A549 (cell line): Measurements from ENCODE around the gene GNPTG. TPM values are rescaled to one million over a fixed set of nuclear protein-coding genes. Genes with fewer than 3 reads are reported as not detected.

Source experiments
- ATAC-seq, 2 experiments: fragments of 200-7000 bp in 1 of 2; fragments of >200 bp in 1 of 2; cut with Nextera tagmentation in 1 of 2; cut with Tn5 transposase in 1 of 2; 3 replicates each; pipeline versions ENCODE4 v1.8.0 to v1.9.1; 2018 to 2020; ENCODE audit warnings: mild to moderate bottlenecking in 1 of 2, moderate library complexity in 1 of 2
- CTCF ChIA-PET: fragments of 300-600 bp; sonication (Branson Sonifier 250); formaldehyde crosslinking; extraction: SDS; loops from one replicate; lab custom pipeline; 2021; ENCODE audit warnings: antibody characterized with exemption, inconsistent platforms; lab: Yijun Ruan, JAX
- POLR2A ChIA-PET: fragments of 350-600 bp; formaldehyde crosslinking; extraction: SDS; loops from one replicate; lab custom pipeline; 2021; ENCODE audit warnings: antibody characterized with exemption, inconsistent platforms; lab: Yijun Ruan, JAX
- DNase-seq, 2 experiments: peaks; one replicate each; pipeline versions ENCODE4 v3.0.0 to v3.0.0-alpha.2; 2011 to 2016; ENCODE audit warnings: low read depth in 1 of 2, low spot score in 1 of 2
- FAIRE-seq: peaks from 2 replicates; lab custom pipeline; 2011; peaks lifted over from hg19 to GRCh38; lab: Jason Lieb, UNC
- H3K27ac ChIP-seq, 2 experiments: fragments of >200 bp; sonication (Bioruptor Twin); formaldehyde crosslinking; 3 replicates each; pipeline ENCODE4 v1.5.1; 2016 to 2017
- H3K4me1 ChIP-seq: fragments of >200 bp; sonication (Bioruptor Twin); formaldehyde crosslinking; 3 replicates; pipeline ENCODE4 v1.6.1; 2016
- H3K4me2 ChIP-seq: fragments of >200 bp; sonication (Bioruptor Twin); formaldehyde crosslinking; 3 replicates; pipeline ENCODE4 v1.6.1; 2016
- H3K4me3 ChIP-seq: fragments of >200 bp; sonication (Bioruptor Twin); formaldehyde crosslinking; 3 replicates; pipeline ENCODE4 v1.5.1; 2016
- H3K9me3 ChIP-seq: fragments of >200 bp; sonication (Bioruptor Twin); formaldehyde crosslinking; 3 replicates; pipeline ENCODE4 v1.6.1; 2016
- ATOH8 ChIP-seq: fragments of 250-450 bp; sonication (Bioruptor Pico); IDR thresholded peaks from 2 replicates; pipeline ENCODE4 v1.5.0; 2020; ENCODE audit warnings: low read depth, mild to moderate bottlenecking, moderate library complexity
- BHLHE40 ChIP-seq: IDR thresholded peaks from 2 replicates; pipeline ENCODE4 v1.6.1; 2012; ENCODE audit warnings: low read depth, low read length, inconsistent platforms
- CBX2 ChIP-seq: fragments of 200-600 bp; sonication (generic); IDR thresholded peaks from 2 replicates; pipeline ENCODE4 v1.6.1; 2016; ENCODE audit warnings: low read depth, mild to moderate bottlenecking, borderline replicate concordance
- FOSL2 ChIP-seq, 2 experiments: fragments of 450-650 bp in 1 of 2; fragments of >200 bp in 1 of 2; sonication (Bioruptor Twin) in 1 of 2; formaldehyde crosslinking; IDR thresholded peaks; 2 replicates each; pipeline versions ENCODE4 v1.5.0 to v1.6.1; 2016 to 2020; ENCODE audit warnings: mild to moderate bottlenecking in 1 of 2, moderate library complexity in 1 of 2
- HDAC2 ChIP-seq: fragments of 200-600 bp; sonication (generic); IDR thresholded peaks from 2 replicates; pipeline ENCODE4 v1.6.1; 2016
- HEYL ChIP-seq: fragments of 250-450 bp; sonication (Bioruptor Pico); IDR thresholded peaks from 2 replicates; pipeline ENCODE4 v1.8.0; 2021; ENCODE audit warnings: mild to moderate bottlenecking, moderate library complexity
- JUN ChIP-seq, 2 experiments: fragments of >200 bp; sonication (Bioruptor Twin); formaldehyde crosslinking; IDR thresholded peaks; 2 replicates in 1 of 2; 3 replicates in 1 of 2; pipeline ENCODE4 v1.6.1; 2016 to 2017
- KDM1A ChIP-seq: fragments of 200-600 bp; sonication (generic); IDR thresholded peaks from 2 replicates; pipeline ENCODE4 v1.6.1; 2016; ENCODE audit warnings: low read depth, mild to moderate bottlenecking
- KDM5A ChIP-seq: fragments of 200-600 bp; sonication (generic); IDR thresholded peaks from 2 replicates; pipeline ENCODE4 v1.6.1; 2016; ENCODE audit warnings: antibody characterized with exemption, mild to moderate bottlenecking
- MAFK ChIP-seq: fragments of 450-650 bp; IDR thresholded peaks from 2 replicates; pipeline ENCODE4 v1.6.1; 2014; ENCODE audit not compliant: partially characterized antibody
- MAX ChIP-seq: IDR thresholded peaks from 2 replicates; pipeline ENCODE4 v1.6.1; 2012
- MAZ ChIP-seq: fragments of 150-350 bp; IDR thresholded peaks from 2 replicates; pipeline ENCODE4 v1.6.1; 2014; ENCODE audit warnings: antibody characterized with exemption, low read depth, low read length, borderline replicate concordance
- NFE2L2 ChIP-seq: fragments of 150-350 bp; conservative IDR thresholded peaks from 2 replicates; pipeline ENCODE4 v1.6.1; 2014; ENCODE audit warnings: low read length
- PHF8 ChIP-seq: fragments of 200-600 bp; sonication (generic); IDR thresholded peaks from 2 replicates; pipeline ENCODE4 v1.6.1; 2016; ENCODE audit warnings: low read depth, mild to moderate bottlenecking, antibody characterized with exemption, moderate library complexity, borderline replicate concordance
- POLR2A ChIP-seq: IDR thresholded peaks from 2 replicates; pipeline ENCODE4 v1.6.1; 2012; ENCODE audit warnings: mild to moderate bottlenecking, low read length
- RAD21 ChIP-seq, 2 experiments: fragments of >200 bp in 1 of 2; sonication (Bioruptor Twin) in 1 of 2; formaldehyde crosslinking in 1 of 2; IDR thresholded peaks in 1 of 2; conservative IDR thresholded peaks in 1 of 2; 2 replicates in 1 of 2; 3 replicates in 1 of 2; pipeline ENCODE4 v1.6.1; 2012 to 2018; ENCODE audit warnings: inconsistent platforms in 1 of 2
- RFX5 ChIP-seq: fragments of 450-650 bp; IDR thresholded peaks from 2 replicates; pipeline ENCODE4 v1.7.1; 2014; ENCODE audit warnings: antibody characterized with exemption, mild to moderate bottlenecking, moderate library complexity
- TP53 ChIP-seq: fragments of 250-450 bp; sonication (Bioruptor Pico); IDR thresholded peaks from 2 replicates; pipeline ENCODE4 v1.5.0; 2021; ENCODE audit warnings: mild to moderate bottlenecking, moderate library complexity
- WGBS: methylation state at CpG from one replicate; pipeline ENCODE4 v1.1.6; 2017; ENCODE audit errors: missing lambda C conversion rate; 5-methylcytosine and 5-hydroxymethylcytosine counted together
- polyA minus RNA-seq: library from RNA; depleted of rRNA, polyadenylated mRNA; stranded (reverse); fragments of >200 nt; gene quantifications from 2 replicates; pipeline ENCODE4 v1.2.3, GENCODE V29; 2011; rRNA and poly(A)+ RNA removed
- polyA plus RNA-seq, 4 experiments: library from polyadenylated mRNA; depleted of rRNA in 3 of 4; stranded (reverse); fragments of >200 nt; fragmentation: RNase III in 1 of 4; extraction: RNeasy Plus Mini Kit Qiagen cat#74134 plus additional on column Dnase treatment in 1 of 4; gene quantifications; 2 replicates in 3 of 4; 3 replicates in 1 of 4; pipeline ENCODE4 v1.2.3, GENCODE V29; 2011 to 2017
- TF ChIP-seq, protein P1 (sequence below): fragments of 150-350 bp; IDR thresholded peaks from 2 replicates; pipeline ENCODE4 v1.6.1; 2014; ENCODE audit warnings: low read depth, mild to moderate bottlenecking, low read length
- TF ChIP-seq, protein P2 (sequence below): fragments of 450-650 bp; IDR thresholded peaks from 2 replicates; pipeline ENCODE4 v1.6.1; 2014; ENCODE audit warnings: antibody characterized with exemption
- TF ChIP-seq, protein P3 (sequence below): fragments of >200 bp; sonication (Bioruptor Twin); formaldehyde crosslinking; IDR thresholded peaks from 3 replicates; pipeline ENCODE4 v1.6.1; 2016
- TF ChIP-seq, protein P4 (sequence below): fragments of >200 bp; sonication (Bioruptor Twin); formaldehyde crosslinking; IDR thresholded peaks from 3 replicates; pipeline ENCODE4 v1.5.1; 2016
- TF ChIP-seq, protein P5 (sequence below): IDR thresholded peaks from 2 replicates; pipeline ENCODE4 v1.6.1; 2012; ENCODE audit warnings: low read depth, borderline replicate concordance

GNPTG gene
- polyA plus RNA-seq (2011; rRNA removed) = 24.2 and 25.3 TPM in 2 replicates
- polyA plus RNA-seq (2012; cell fraction: cytosol; rRNA removed) = 54.1 and 57.2 TPM in 2 replicates
- polyA plus RNA-seq (2012; cell fraction: nucleus; rRNA removed) = 124 and 128 TPM in 2 replicates
- polyA plus RNA-seq (2017; fragmentation: RNase III; extraction: RNeasy Plus Mini Kit Qiagen cat#74134 plus additional on column Dnase treatment) = 21.9 to 24.2 TPM (median 23.4 TPM) in 3 replicates
- 10.2 and 13.5 TPM in 2 replicates for polyA minus RNA-seq

DNA sequence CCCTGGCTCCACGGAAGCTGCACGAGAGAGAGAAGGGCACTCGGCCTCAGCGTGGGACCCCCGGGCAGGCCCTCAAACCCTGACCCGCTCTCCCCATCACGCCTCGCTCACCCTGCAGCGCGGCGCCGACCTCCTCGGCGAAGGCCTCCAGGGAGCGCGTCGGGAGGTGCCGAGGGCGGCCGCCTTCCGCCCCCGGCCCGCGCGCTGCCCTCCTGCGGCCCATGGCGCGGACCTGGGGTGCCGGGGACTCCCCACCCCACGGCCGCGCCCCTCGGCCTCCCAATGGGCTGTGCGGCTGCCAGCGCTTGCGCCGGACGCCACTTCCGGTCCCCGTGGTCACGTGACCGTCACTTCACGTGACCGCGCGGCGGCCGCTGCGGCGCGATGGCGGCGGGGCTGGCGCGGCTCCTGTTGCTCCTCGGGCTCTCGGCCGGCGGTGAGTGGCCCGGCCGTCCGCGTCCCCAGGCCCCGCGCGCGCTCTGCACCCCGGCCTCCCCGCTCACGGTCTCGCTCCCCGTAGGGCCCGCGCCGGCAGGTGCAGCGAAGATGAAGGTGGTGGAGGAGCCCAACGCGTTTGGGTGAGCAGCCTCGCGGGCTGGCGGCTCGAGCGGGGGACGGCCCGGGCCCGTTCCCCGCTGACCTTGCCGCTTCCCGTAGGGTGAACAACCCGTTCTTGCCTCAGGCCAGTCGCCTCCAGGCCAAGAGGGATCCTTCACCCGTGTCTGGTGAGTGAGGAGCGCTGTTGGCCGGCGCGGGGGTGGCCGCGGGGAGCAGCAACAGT is at the start of gene GNPTG, which contains the start of gene TSR3:
TSS of gene GNPTG (plus strand) at position 350 of the 781 bp plus-strand sequence. CDS start at position 385, 35 bp downstream.
TSS of gene TSR3 (minus strand) at position 297 of the 781 bp plus-strand sequence. CDS start at position 223, 74 bp downstream.
- ATAC-seq (peak; percentile 51 to 59), FAIRE-seq (peak; percentile 67), DNase-seq (peak; percentile 56 to 90)
- H3K4me3 ChIP-seq = peak within 1 kb of the TSS; percentile 94
- POLR2A ChIA-PET = no interaction called here
- CTCF ChIA-PET = interaction anchor here (0.7 to 1.2 kb wide), 3 partner anchors 13 to 21 kb away, joined by 3 to 4 read pairs (median 3); no protein-coding TSS in a partner anchor
- H3K4me2 ChIP-seq = peak within 1 kb of the TSS; percentile 99
- H3K4me1 ChIP-seq = peaks cover 13% of the 10 kb centered on the region
- no peak for TF ChIP-seq RFX5
- peak; percentile 61 for TF ChIP-seq POLR2A
- TF ChIP-seq, protein P1, sequence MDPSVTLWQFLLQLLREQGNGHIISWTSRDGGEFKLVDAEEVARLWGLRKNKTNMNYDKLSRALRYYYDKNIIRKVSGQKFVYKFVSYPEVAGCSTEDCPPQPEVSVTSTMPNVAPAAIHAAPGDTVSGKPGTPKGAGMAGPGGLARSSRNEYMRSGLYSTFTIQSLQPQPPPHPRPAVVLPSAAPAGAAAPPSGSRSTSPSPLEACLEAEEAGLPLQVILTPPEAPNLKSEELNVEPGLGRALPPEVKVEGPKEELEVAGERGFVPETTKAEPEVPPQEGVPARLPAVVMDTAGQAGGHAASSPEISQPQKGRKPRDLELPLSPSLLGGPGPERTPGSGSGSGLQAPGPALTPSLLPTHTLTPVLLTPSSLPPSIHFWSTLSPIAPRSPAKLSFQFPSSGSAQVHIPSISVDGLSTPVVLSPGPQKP = peak; percentile 92
- TF ChIP-seq HDAC2 = peak; percentile 84; the same call in 1 of the 2 replicates
- no peak for TF ChIP-seq MAZ
- TF ChIP-seq, protein P2, sequence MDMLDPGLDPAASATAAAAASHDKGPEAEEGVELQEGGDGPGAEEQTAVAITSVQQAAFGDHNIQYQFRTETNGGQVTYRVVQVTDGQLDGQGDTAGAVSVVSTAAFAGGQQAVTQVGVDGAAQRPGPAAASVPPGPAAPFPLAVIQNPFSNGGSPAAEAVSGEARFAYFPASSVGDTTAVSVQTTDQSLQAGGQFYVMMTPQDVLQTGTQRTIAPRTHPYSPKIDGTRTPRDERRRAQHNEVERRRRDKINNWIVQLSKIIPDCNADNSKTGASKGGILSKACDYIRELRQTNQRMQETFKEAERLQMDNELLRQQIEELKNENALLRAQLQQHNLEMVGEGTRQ = peak; percentile 97
- no peak for TF ChIP-seq CBX2
- peak; percentile 81 to 92; a peak in 4 of 5 replicates for TF ChIP-seq JUN (IDR thresholded peaks at IDR 0.05)
- no peak for TF ChIP-seq FOSL2 (IDR thresholded peaks at IDR 0.05)
- peak; percentile 58 for TF ChIP-seq FOSL2 (CRISPR knock-in tag; IDR thresholded peaks at IDR 0.05)
- no peak for TF ChIP-seq HEYL
- TF ChIP-seq BHLHE40 = 0 out of 2 replicates have a peak, but pooled peaks have one; percentile 43
- TF ChIP-seq TP53 (CRISPR knock-in tag) = peak; percentile 33; the same call in 1 of the 2 replicates
- peak; percentile 9 for TF ChIP-seq MAFK
- peak; percentile 78 for TF ChIP-seq MAX
- peak; percentile 93; the same call in 1 of the 2 replicates for TF ChIP-seq PHF8
- 0 out of 2 replicates have a peak, but pooled peaks have one; percentile 19 for TF ChIP-seq ATOH8 (CRISPR knock-in tag)
- peak; percentile 99 for TF ChIP-seq KDM5A
- TF ChIP-seq, protein P3, sequence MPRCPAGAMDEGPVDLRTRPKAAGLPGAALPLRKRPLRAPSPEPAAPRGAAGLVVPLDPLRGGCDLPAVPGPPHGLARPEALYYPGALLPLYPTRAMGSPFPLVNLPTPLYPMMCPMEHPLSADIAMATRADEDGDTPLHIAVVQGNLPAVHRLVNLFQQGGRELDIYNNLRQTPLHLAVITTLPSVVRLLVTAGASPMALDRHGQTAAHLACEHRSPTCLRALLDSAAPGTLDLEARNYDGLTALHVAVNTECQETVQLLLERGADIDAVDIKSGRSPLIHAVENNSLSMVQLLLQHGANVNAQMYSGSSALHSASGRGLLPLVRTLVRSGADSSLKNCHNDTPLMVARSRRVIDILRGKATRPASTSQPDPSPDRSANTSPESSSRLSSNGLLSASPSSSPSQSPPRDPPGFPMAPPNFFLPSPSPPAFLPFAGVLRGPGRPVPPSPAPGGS = peak; percentile 85
- 1% methylated on average over 36 of the region's 98 CpGs for WGBS
- peak within 1 kb of the TSS; percentile 92 to 96 for H3K27ac ChIP-seq
- H3K9me3 ChIP-seq = no peaks in the 10 kb centered on the region

GRCh38 chr16:1305823-1306222 is 45.9 kb upstream of the GNPTG start:
- WGBS = 66% methylated on average over 8 of the region's 12 CpGs
- ChIA-PET POLR2A (interaction anchor here (0.8 kb wide), 1 partner anchor 39 kb away, joined by 3 read pairs; no protein-coding TSS in a partner anchor), CTCF (interaction anchor here (1.3 kb wide), 1 partner anchor 33 kb away, joined by 6 read pairs; no protein-coding TSS in a partner anchor)
- H3K9me3 ChIP-seq = no peaks in the 10 kb centered on the region
- DNase-seq (no peak), FAIRE-seq (no peak), ATAC-seq (no peak)
- peaks cover 14% of the 10 kb centered on the region; the same call in 1 of the 3 replicates for H3K4me1 ChIP-seq
- no peak overlapping the region for H3K27ac ChIP-seq
- no peak overlapping the region for H3K4me3 ChIP-seq
- H3K4me2 ChIP-seq = no peak overlapping the region
- no peak for TF ChIP-seq NFE2L2
- TF ChIP-seq, protein P2 = no peak
- no peak for TF ChIP-seq KDM1A
- TF ChIP-seq, protein P4, sequence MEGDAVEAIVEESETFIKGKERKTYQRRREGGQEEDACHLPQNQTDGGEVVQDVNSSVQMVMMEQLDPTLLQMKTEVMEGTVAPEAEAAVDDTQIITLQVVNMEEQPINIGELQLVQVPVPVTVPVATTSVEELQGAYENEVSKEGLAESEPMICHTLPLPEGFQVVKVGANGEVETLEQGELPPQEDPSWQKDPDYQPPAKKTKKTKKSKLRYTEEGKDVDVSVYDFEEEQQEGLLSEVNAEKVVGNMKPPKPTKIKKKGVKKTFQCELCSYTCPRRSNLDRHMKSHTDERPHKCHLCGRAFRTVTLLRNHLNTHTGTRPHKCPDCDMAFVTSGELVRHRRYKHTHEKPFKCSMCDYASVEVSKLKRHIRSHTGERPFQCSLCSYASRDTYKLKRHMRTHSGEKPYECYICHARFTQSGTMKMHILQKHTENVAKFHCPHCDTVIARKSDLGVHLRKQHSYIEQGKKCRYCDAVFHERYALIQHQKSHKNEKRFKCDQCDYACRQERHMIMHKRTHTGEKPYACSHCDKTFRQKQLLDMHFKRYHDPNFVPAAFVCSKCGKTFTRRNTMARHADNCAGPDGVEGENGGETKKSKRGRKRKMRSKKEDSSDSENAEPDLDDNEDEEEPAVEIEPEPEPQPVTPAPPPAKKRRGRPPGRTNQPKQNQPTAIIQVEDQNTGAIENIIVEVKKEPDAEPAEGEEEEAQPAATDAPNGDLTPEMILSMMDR = no peak
- no peak for TF ChIP-seq RAD21 (conservative IDR thresholded peaks at IDR 0.05 in 1 of 2, IDR thresholded peaks at IDR 0.05 in 1 of 2)
- TF ChIP-seq MAFK = no peak
- TF ChIP-seq, protein P5, sequence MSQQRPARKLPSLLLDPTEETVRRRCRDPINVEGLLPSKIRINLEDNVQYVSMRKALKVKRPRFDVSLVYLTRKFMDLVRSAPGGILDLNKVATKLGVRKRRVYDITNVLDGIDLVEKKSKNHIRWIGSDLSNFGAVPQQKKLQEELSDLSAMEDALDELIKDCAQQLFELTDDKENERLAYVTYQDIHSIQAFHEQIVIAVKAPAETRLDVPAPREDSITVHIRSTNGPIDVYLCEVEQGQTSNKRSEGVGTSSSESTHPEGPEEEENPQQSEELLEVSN = no peak
